ENCODE measurements around the gene MED13L. TPM values are rescaled to one million over a fixed set of nuclear protein-coding genes. Genes with fewer than 3 reads are reported as not detected.
"Not testable (repeated sequence)": the region's sequence is repeated elsewhere in the genome, so short reads cannot be mapped to it uniquely, and the experiment has no call there.

The MED13L gene
- total RNA-seq, 2 experiments from 2014 or later = 39.5 to 41.8 TPM

DNA sequence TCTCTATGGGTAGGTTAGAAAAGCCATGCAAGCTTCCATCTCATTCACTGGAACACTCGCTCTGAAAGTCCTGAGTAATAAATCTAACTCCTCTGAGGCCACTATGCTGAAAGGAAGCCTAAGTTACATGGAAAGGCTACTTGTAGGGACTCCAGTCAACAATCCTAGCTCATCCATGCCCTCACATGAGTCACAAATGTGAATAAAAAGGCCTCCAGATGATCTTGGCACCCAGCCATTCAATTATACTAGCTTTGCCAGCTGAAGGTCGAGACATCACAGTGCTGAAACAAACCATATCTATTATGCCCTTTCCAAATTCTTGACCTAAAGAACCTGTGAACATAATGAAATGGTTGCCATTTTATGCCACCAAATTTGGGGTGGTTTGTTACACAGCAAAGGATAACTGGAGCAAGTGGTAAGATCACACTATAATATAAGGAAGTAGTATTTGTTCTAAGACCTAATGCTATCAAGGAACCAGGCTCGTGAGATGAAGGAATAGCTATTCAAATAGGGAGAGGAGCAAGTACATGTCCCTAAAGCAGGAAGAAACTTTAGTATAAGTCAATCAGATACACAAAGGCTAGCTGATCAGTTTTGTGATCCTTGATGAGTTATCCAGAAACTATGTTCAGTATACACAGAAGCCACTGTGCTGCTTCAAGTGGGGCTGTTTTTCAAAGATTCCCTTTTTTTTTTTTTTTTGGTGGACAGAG is 142.1 kb downstream of the MED13L start:
- ChIA-PET CTCF (interaction anchor here (0.9 to 2.9 kb wide), 4 partner anchors 8 to 60 kb away, joined by 3 to 8 read pairs (median 3); no protein-coding TSS in a partner anchor), POLR2A (interaction anchor here (0.6 to 1.3 kb wide), 3 partner anchors 11 to 32 kb away, joined by 3 to 4 read pairs (median 4); no protein-coding TSS in a partner anchor)
- Mint-ChIP-seq H3K36me3 (ENCODE audit: low read depth) (peaks cover 2% of the 10 kb centered on the region), H3K9me3 (no peaks in the 10 kb centered on the region), H3K4me1 (ENCODE audit: low read depth) (peaks cover 69% of the 10 kb centered on the region), H3K4me3 (no peak overlapping the region), H3K27me3 (no peaks in the 10 kb centered on the region), H3K27ac (peak overlapping the region; percentile 91)
- DNase-seq = peak; percentile 19
- ATAC-seq = no peak
- intact Hi-C loops (cut with micrococcal nuclease) = loop anchor here (10.0 kb wide), 1 partner anchor 71 kb away; no protein-coding TSS in a partner anchor
- TF ChIP-seq CTCF (IDR thresholded peaks at IDR 0.05) = no peak

DNA sequence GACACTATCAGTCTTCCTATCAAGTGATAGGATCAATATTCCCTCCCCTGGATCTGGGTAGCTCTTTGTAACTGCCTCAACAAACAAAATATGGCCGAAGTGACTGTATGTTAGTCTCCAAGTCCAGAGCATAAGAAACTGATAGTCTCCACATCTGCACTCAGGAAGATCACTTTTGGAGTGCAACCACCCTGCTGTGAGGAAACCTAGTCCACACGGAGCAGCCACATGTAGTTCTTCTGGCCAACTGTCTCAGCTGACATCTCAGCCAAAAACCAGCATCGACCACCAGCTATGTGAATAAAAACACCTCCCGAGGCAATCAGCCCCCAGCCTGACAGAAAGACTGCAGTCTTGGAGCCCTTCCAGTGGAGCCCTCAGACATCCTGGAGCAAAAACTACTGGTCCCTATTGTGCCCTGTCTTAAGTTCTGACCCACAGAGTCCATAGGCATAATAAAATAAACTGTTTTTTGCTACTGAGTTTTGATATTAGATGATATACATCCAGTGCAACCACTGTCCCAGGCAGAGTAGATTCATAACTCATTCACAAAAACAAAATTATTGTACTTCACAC is 143.8 kb downstream of the MED13L start:
- ChIA-PET POLR2A (interaction anchor here (0.7 to 1.2 kb wide), 3 partner anchors 10 to 131 kb away, joined by 3 to 4 read pairs (median 3); no protein-coding TSS in a partner anchor), CTCF (interaction anchor here (0.6 to 1.5 kb wide), 5 partner anchors 8 to 102 kb away, joined by 3 to 4 read pairs (median 4); no protein-coding TSS in a partner anchor)
- Mint-ChIP-seq H3K36me3 (ENCODE audit: low read depth) (peaks cover 2% of the 10 kb centered on the region), H3K27me3 (no peaks in the 10 kb centered on the region), H3K4me1 (ENCODE audit: low read depth) (peaks cover 71% of the 10 kb centered on the region), H3K4me3 (no peak overlapping the region), H3K9me3 (no peaks in the 10 kb centered on the region), H3K27ac (peak overlapping the region; percentile 5)
- intact Hi-C loops (cut with micrococcal nuclease) = loop anchor here (10.0 kb wide), 1 partner anchor 69 kb away; no protein-coding TSS in a partner anchor
- DNase-seq (no peak), ATAC-seq (no peak)
- no peak for TF ChIP-seq CTCF (IDR thresholded peaks at IDR 0.05)

DNA sequence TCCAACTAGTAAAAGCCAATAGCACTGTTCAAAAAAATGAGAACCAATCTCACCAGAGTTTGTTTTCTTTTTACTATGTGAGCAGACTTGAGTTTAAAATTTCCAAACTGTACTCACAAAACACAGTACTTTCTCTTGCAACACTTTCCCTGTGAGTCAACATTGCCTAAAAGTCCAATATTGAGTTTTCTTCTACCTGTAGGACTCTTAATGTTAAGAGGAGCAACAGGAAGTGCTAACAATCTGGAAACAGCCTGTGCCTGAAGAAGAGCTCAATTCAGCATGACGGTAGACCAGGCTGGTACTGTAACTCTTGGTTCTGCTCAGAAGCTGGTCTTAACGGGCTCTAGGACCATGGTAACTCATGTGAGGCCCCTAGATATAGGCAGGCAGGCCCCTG is 144.3 kb downstream of the MED13L start:
- H3K4me1 Mint-ChIP-seq (ENCODE audit: low read depth) = peaks cover 65% of the 10 kb centered on the region

GRCh38 chr12:116131987-116132386 is 145.5 kb downstream of the MED13L start:
- H3K27ac Mint-ChIP-seq; ATAC-seq; H3K36me3 Mint-ChIP-seq (ENCODE audit: low read depth); H3K27me3 Mint-ChIP-seq; H3K9me3 Mint-ChIP-seq; POLR2A ChIA-PET; DNase-seq; H3K4me3 Mint-ChIP-seq: not testable (repeated sequence)
- CTCF ChIA-PET = interaction anchor here (1.0 kb wide), 1 partner anchor 25 kb away, joined by 3 read pairs; no protein-coding TSS in a partner anchor
- intact Hi-C loops (cut with micrococcal nuclease) = loop anchor here (10.0 kb wide), 1 partner anchor 67 kb away; no protein-coding TSS in a partner anchor
- peaks cover 65% of the 10 kb centered on the region for H3K4me1 Mint-ChIP-seq (ENCODE audit: low read depth)

More for the DNA sequence above, 144.3 kb downstream of the MED13L start:
- intact Hi-C loops (cut with micrococcal nuclease) = loop anchor here (10.0 kb wide), 1 partner anchor 68 kb away; no protein-coding TSS in a partner anchor
- TF ChIP-seq CTCF (IDR thresholded peaks at IDR 0.05) = no peak
- POLR2A ChIA-PET = interaction anchor here (0.7 to 1.2 kb wide), 3 partner anchors 10 to 132 kb away, joined by 3 to 4 read pairs (median 3); no protein-coding TSS in a partner anchor
- Mint-ChIP-seq H3K36me3 (ENCODE audit: low read depth) (peaks cover 2% of the 10 kb centered on the region), H3K27ac (peak overlapping the region; percentile 5), H3K27me3 (no peaks in the 10 kb centered on the region), H3K9me3 (no peaks in the 10 kb centered on the region), H3K4me3 (no peak overlapping the region)
- DNase-seq (no peak), ATAC-seq (no peak)
- CTCF ChIA-PET = interaction anchor here (0.6 to 1.5 kb wide), 5 partner anchors 8 to 103 kb away, joined by 3 to 4 read pairs (median 4); no protein-coding TSS in a partner anchor

GRCh38 chr12:116131176-116131575 is 146.3 kb downstream of the MED13L start:
- ATAC-seq = no peak
- Mint-ChIP-seq H3K27ac (no peak overlapping the region), H3K4me3 (no peak overlapping the region), H3K27me3 (no peaks in the 10 kb centered on the region), H3K4me1 (ENCODE audit: low read depth) (peaks cover 65% of the 10 kb centered on the region), H3K36me3 (ENCODE audit: low read depth) (peaks cover 2% of the 10 kb centered on the region), H3K9me3 (no peaks in the 10 kb centered on the region)
- ChIA-PET CTCF (interaction anchor here (0.7 to 0.8 kb wide), 2 partner anchors 11 to 12 kb away, joined by 3 read pairs; no protein-coding TSS in a partner anchor), POLR2A (no interaction called here)
- intact Hi-C loops (cut with micrococcal nuclease) = loop anchor here (10.0 kb wide), 1 partner anchor 66 kb away; no protein-coding TSS in a partner anchor
- TF ChIP-seq CTCF (IDR thresholded peaks at IDR 0.05) = no peak
- DNase-seq = no peak

Measured in activated CD8-positive, alpha-beta T cell treated with anti-CD3 and anti-CD28 coated beads for 36 hours (primary cell).